Right lobe of liver (tissue), 4 donors: ENCODE measurements around the gene ADH1C.

Experiments
- POLR2A ChIP-seq: fragments of 450-650 bp; IDR thresholded peaks from one replicate; pipeline ENCODE4 v1.6.1; 2017; ENCODE audit warnings: antibody characterized with exemption, mild to moderate bottlenecking
- TF ChIP-seq, protein P1 (sequence below), 4 donors: fragments of 200-600 bp in 3 of 4; fragments of 450-650 bp in 1 of 4; IDR thresholded peaks; one replicate each; pipeline versions ENCODE4 v1.5.1 to v1.8.0; 2016 to 2022; ENCODE audit warnings: antibody characterized with exemption in 4 of 4, mild to moderate bottlenecking in 2 of 4
- donor health status: DM: no; HTN: no; CAD: no.
- donor health status: DM: no; HTN: no; CAD: no.
- donor health status: DM: no; HTN: yes; CAD: no.

DNA sequence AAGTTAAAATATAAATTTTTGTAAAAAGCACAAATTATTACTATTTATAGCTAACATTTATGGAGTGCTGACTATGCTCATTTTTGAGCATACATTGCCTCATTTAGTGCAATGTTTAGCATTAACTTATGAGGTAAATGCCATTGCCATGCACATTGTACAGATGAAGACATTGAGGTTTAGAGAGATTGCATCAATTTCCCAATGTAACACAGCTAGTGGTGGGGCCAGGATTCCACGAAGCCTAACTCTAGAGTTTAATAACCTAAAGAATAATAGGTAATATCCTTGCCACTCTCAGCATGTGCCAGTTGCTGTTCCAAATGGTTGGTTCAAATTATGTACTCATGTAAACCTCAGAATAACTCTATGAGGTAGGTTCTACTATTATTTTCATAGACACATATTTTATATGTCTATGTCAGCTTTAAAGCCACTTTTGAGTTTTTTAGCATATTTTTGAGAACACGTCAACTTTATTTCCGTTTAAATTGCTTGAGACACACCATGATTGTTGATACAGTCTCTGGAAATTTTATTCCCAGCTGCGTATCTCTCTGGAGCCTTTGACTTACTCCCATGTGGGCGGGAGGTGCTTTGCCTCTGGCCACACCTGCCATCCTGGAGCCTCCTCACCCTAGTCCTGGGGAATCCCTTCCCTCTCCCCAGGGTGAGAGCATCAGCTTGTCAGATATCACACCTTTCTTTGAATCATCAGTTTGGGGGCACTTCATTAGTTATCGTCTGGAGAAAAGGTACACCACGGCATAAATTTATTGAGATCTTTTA, 51.0 kb downstream of the ADH1C start:
- TF ChIP-seq POLR2A, result no peak
- TF ChIP-seq, protein P1, sequence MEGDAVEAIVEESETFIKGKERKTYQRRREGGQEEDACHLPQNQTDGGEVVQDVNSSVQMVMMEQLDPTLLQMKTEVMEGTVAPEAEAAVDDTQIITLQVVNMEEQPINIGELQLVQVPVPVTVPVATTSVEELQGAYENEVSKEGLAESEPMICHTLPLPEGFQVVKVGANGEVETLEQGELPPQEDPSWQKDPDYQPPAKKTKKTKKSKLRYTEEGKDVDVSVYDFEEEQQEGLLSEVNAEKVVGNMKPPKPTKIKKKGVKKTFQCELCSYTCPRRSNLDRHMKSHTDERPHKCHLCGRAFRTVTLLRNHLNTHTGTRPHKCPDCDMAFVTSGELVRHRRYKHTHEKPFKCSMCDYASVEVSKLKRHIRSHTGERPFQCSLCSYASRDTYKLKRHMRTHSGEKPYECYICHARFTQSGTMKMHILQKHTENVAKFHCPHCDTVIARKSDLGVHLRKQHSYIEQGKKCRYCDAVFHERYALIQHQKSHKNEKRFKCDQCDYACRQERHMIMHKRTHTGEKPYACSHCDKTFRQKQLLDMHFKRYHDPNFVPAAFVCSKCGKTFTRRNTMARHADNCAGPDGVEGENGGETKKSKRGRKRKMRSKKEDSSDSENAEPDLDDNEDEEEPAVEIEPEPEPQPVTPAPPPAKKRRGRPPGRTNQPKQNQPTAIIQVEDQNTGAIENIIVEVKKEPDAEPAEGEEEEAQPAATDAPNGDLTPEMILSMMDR (IDR thresholded peaks at IDR 0.05), result no peak
